ENCODE data around the gene POLR1C.
"Not testable (repeated sequence)": the region's sequence is repeated elsewhere in the genome, so short reads cannot be mapped to it uniquely, and the experiment has no call there.

POLR1C gene

GRCh38 chr6:43493833-43494232 is 23.1 kb upstream of the POLR1C start:
- DNase-seq: no peak

DNA sequence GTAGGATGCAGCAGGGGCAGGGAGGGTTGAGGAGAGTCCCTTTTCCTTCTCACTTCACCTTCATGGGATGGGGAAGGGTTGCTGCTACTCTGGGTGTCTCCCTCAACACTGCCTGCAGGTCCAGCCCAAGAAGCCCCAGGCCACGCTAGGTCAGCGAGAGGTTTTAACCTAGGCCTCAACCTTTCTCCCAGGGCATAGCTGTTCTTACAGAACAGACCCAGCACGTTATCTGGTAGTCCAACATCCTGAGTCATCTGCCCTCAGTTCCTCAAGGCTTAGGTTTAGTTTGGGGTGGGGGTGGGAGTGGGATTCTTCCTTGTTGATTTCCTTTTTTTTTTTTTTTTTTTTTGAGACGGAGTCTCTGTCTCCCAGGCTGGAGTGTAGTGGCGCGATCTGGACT is 22.6 kb upstream of the POLR1C start:
- DNase-seq: no peak

DNA sequence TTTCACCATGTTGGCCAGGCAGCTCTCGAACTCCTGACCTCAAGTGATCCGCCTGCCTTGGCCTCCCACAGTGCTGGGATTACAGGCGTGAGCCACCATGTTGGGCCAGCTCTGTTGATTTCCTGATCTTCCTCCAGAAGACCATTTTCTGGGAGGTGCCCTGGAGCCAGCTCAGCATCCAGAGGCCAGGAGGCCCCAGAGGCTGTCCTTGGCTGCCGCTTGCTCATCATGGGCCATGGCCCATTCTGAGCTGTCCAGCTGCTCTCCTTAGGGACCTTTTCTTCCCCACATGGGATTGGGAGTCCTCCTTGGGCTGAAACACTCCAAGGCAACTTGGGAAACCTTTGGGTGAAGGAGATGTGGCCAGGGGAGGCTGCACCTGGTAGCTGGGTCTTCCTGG is 22.1 kb upstream of the POLR1C start:
- no peak for DNase-seq

- peak; percentile 24 to 44 for DNase-seq
These were observed 21.4 kb upstream of the POLR1C start for GRCh38 chr6:43495409-43495941.

GRCh38 chr6:43496370-43497128 is 20.3 kb upstream of the POLR1C start:
- DNase-seq: peak; percentile 7 to 34

- DNase-seq: no peak
These were observed 19.8 kb upstream of the POLR1C start for GRCh38 chr6:43497129-43497396.

- no peak for DNase-seq
These were observed 19.2 kb upstream of the POLR1C start for GRCh38 chr6:43497689-43498088.

DNA sequence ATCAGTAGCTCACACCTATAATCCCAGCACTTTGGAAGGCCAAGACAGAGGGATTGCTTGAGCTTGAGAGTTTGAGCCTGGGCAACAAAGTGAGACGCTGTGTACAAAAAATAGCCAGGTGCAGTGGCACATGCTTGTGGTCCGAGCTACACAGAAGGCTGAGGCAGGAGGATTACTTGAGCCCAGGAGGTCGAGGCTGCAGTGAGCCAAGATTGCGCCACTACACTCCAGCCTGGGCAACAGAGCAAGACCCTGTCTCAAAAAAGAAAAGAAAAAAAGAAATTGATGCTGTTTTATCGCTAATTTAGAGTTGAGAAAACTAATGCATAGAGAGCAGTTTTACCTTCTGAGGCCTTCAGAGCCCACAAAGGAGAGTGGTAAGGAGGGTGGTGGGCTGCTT is 18.6 kb upstream of the POLR1C start:
- not testable (repeated sequence) for DNase-seq

GRCh38 chr6:43499028-43499815 is 17.7 kb upstream of the POLR1C start:
- DNase-seq: no peak

DNA sequence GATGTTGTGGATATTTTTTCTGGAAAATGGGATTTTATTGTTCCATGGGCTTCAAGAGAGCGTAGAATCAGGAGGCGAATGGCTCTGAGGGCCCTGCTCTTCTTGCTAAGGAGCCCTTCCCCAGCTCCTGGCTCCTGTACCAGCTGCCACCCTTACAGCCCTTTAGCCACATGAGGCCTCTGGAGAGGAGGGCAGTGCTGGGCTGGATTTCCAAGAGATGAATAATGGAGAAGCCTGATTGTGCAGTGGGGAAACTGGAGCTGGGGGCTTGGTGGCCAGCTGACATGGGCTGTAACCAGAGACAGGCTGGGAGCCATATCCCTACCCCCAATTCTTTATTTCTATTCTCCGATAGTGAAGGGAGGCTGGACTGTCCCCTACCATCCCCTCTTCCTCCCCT is 16.0 kb upstream of the POLR1C start:
- no peak for DNase-seq

- DNase-seq: no peak
These were observed 14.2 kb upstream of the POLR1C start for GRCh38 chr6:43502666-43503065.

DNA sequence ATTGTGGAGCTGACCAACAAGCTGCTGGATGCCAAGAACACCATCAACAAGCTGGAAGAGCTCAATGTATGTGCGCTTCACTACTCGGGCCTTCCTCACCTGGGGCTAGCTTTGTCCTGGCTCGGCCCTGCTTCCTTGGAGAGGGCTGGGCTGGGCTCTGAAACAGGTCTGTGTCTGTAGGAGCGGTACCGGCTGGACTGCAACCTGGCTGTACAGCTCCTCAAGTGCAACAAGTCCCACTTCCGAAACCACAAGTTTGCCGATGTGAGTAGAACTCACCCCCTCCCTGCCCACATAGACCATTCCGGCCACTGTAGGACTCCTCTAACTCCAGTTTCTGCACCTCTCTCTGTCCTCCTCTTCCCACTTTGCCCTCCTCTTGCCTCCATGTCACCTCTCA is 13.4 kb upstream of the POLR1C start:
- no peak for DNase-seq

DNA sequence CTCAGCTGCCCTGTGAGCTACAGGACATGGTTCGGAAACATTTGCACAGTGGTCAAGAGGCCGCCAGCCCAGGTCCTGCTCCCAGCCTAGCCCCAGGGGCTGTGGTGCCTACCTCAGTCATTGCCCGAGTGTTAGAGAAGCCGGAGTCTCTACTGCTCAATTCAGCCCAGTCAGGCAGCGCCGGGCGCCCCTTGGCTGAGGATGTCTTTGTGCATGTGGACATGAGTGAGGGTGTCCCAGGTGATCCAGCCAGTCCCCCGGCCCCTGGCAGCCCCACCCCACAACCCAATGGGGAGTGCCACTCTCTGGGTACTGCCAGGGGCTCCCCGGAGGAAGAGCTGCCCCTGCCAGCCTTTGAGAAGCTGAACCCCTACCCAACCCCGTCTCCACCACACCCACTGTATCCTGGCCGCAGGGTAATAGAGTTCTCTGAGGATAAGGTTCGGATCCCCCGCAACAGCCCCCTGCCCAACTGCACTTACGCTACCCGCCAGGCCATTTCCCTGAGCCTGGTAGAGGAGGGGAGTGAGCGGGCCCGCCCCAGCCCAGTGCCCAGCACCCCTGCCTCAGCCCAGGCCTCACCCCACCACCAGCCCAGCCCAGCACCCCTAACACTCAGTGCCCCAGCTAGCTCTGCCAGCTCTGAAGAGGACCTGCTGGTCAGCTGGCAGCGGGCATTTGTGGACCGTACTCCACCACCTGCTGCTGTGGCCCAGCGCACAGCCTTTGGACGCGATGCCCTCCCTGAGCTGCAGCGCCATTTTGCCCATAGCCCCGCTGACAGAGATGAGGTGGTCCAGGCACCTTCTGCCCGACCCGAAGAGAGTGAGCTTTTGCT is 11.9 kb upstream of the POLR1C start:
- DNase-seq: no peak

DNA sequence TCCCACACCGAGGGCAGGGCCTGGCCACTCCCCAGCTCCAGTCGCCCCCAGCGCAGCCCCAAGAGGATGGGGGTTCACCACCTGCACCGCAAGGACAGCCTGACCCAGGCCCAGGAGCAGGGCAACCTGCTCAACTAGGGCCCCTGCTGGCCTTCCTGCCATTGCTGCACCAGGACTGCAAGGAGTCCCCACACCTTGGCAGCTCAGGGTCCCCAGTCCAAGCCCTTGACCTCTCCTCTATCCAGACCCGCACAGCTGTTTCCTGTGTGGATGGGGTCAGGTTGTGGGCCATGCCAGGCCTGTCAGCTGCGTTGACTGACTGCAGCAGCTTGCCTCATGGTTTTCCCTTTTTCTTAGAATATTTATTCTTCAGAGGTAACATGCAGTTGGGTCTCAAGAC is 11.2 kb upstream of the POLR1C start:
- DNase-seq: no peak

GRCh38 chr6:43506171-43506570 is 10.7 kb upstream of the POLR1C start:
- DNase-seq: no peak

- peak; percentile 79 to 84 for DNase-seq
These were observed 10.0 kb upstream of the POLR1C start for GRCh38 chr6:43506667-43507471.

DNA sequence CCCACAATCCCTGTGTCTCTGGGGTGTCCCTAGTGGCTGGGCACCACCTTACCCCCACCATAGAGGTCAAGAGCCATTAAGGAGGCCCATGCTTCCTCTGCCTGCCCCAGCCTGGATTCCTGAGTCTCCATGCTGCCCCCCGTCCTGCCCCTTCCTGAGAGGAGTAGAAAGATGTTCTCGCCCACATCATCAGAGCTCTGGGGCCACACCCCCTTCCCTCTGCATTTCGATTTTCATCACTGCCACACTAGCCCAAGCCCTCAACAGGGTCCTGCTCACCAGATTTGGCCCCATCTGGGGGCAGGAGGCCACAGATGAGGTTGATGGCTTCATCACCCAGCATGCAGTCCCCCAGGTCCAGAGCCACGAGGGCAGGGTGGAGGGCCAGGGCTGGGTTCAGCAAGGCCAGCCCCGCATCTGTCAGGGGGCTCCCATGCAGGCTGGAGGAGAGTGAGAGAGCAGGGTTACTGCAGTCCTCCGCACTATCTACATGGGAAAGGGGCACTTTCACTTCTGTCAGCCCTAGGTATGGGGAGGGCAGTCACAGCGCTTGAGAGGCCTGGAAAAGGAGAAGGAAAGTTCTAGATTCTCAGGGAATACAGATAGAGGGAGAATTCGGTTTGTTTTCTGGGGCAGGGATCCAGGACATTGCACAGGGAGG is 8.3 kb upstream of the POLR1C start:
- DNase-seq: no peak

DNA sequence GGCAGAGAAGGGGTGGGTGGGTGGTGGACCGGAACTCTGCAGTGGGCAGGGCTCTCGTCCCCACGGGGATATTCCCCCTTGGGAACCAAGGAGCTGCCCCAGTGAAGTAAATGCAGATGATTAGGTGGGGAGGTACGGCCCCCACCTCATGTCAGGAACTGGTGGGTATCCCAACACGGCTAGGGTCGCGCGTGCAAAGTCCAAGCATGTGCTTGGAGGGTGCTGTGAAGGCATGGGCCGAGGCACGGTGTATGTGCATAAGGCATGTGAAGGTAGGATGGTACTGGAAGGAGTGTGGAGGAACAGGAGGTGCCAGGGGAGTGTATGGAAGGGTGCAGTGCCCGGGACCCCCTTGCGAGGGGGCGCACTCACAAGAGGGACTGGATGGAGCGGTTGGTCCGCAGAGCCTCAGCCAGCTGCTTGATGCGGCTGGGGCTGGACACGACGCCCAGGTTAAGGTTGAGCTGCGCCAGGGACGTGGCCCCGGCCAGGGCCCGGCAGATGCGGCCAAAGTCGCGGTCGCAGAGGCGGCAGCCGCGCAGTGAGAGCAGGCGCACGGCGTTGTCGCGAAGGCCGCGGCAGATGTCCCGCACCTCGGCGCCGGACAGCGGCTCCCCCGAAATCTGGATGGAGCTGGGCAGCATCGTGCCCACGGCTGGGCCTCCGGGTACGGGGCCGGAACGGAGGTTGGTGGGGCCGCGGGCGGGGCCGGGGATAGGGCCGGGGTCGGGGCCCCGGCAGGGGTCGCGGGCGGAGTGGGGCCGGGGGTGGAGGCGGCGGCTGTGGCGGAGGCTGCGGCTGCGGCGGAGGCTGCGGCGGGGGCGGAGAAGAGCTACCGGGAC is 7.5 kb upstream of the POLR1C start:
- no peak for DNase-seq

DNA sequence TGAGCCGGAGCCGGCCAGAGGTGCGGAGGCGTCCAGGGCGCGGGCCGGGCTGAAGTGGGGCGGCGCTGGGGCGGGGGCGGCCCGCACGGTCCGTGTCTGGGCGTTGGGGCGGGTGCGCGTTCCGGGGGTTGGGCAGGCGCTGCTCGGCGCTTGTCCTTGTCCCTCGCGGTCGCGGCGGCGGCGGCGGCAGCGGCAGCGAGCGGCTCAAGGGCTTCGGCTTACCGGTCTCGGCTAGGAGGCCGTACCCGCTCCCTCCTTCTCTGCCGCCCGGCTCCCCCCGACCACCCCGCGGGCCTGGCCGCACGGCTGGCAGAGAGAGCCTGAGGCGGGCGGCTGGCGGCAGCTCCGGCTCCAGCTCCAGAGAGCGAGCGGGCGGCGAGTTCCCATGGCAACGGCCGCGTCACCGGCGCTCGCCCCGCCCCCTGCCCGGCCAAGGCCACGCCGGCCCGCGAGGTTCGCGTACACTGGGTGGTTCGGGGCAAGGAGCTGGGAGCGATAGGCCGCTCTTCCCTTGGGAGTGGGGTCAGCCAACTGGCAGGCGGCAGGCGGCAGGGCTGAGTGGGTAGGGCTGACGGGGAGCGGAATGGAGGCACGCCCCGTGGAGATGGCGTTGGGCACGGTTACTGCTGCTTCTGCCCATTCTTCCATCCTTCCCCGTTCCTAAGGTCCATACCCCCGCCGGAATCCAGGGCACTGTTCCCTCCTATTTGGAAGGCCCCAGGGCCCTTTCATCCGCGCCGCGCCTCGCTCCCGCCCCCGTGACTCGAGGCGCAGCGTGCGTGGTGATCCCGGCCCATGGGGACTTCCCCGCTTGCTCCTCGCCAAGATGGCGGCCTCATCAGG is 6.7 kb upstream of the POLR1C start, which contains the start of gene LRRC73:
Gene LRRC73 (minus strand): TSS at position 363 of the 843 bp plus-strand sequence. CDS start 561 bp downstream, outside the sequence.
- DNase-seq: peak; percentile 83 to 84

DNA sequence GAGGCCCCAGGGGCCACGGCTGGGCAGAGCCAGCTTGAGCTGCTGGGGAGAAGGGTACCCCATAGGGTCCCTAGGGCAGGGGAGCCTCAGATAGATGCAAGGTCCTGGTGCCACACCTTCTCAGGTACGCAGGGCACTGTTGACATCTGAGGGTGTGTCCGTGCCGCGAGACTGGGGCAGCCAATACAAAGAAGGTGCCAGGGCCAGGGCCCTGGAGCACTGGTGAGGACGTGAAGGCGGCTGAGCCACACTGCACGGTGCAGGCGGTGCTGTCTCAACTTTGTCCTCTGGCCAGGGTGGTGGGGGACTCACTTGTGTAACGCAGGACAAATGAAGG is 6.1 kb upstream of the POLR1C start:
- no peak for DNase-seq
